Activated T-helper 2 cell treated with anti-CD3 and anti-CD28 coated beads, Interferon-gamma antibody, Interleukin-2, Interleukin-4, amounts not matched to agents 10 μg/mL and 5 μg/mL and 100 μg/mL, durations not matched to agents 14 hours and 24 hours and 36 hours (primary cell): ENCODE measurements around the gene CNOT1. TPM values are rescaled to one million over a fixed set of nuclear protein-coding genes. Genes with fewer than 3 reads are reported as not detected.

ENCODE experiments used
- DNase-seq: peaks from one replicate; pipeline ENCODE4 v3.0.0; 2021; ENCODE audit warnings: low spot score
- H3K27ac Mint-ChIP-seq: one replicate; pipeline ENCODE4 v1.8.0; 2021; ENCODE audit warnings: mixed read lengths
- H3K27me3 Mint-ChIP-seq: one replicate; pipeline ENCODE4 v1.8.0; 2021; ENCODE audit warnings: low read depth, mixed read lengths
- H3K36me3 Mint-ChIP-seq: one replicate; pipeline ENCODE4 v1.8.0; 2021; ENCODE audit warnings: low read depth, mixed read lengths
- H3K4me1 Mint-ChIP-seq: one replicate; pipeline ENCODE4 v1.8.0; 2021; ENCODE audit warnings: low read depth, mixed read lengths
- H3K4me3 Mint-ChIP-seq: one replicate; pipeline ENCODE4 v1.8.0; 2021; ENCODE audit warnings: low read depth, mild to moderate bottlenecking, moderate library complexity, mixed read lengths
- H3K9me3 Mint-ChIP-seq: one replicate; pipeline ENCODE4 v1.8.0; 2021; ENCODE audit warnings: mixed read lengths
- intact Hi-C: fragments of 100-400 bp; cut with micrococcal nuclease; formaldehyde crosslinking; loops from one replicate; pipeline ENCODE4 v1.15.1; 2023
- total RNA-seq: library from RNA; stranded (reverse); gene quantifications from 2 replicates; pipeline ENCODE4 v1.2.3, GENCODE V29; 2022

CNOT1 gene
- total RNA-seq, 1 donor from 2014 or later, result 264 TPM

DNA sequence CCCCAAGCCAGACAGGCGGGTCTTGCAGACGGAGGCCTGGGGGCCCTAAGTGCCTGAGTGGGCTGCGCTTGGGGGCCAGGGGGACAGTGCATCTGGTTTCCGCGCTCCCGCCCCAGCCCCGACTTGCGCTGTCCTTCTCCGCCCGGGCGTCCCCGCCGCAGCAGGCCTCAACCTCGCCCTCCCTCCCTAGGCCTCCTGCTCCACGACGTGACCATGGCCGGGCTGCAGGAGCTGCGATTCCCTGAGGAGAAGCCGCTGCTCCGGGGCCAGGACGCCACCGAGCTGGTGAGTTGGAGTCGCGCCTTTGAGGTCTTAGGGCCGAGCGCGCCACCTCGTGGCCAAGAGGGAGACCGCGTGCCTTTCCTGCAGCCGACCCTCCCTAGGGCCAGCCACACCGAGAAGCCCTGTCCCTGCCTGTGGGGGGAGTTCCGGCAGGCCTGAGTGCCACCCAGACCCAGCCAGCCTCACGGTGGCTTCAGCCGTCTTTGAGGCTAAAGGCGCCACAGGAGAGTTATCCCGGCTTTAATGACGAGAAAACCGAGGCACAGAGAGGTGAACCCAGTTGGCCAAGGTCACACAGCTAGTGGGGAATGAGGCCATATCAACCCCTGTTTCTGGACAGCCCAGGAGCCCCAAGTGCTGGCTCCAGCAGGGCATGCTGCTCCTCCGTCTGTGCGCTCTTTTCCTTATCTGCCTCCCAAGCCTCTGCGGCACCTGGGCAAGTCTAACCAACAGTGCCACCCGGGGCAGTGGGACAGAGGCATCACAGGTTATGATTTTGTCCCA, 141.9 kb downstream of the CNOT1 start:
- no peak overlapping the region for H3K4me3 Mint-ChIP-seq
- no peaks in the 10 kb centered on the region for H3K9me3 Mint-ChIP-seq
- no peak overlapping the region for H3K27ac Mint-ChIP-seq
- H3K27me3 Mint-ChIP-seq, result peaks cover 4% of the 10 kb centered on the region
- DNase-seq, result peak; percentile 50
- intact Hi-C loops, result loop anchor here (1.0 kb wide), 1 partner anchor 151 kb away; no protein-coding TSS in a partner anchor
- H3K4me1 Mint-ChIP-seq, result no peaks in the 10 kb centered on the region
- no peaks in the 10 kb centered on the region for H3K36me3 Mint-ChIP-seq

- H3K4me1 Mint-ChIP-seq, result no peaks in the 10 kb centered on the region
- no peak for DNase-seq
- no peaks in the 10 kb centered on the region for H3K36me3 Mint-ChIP-seq
- H3K27me3 Mint-ChIP-seq, result peaks cover 4% of the 10 kb centered on the region
- H3K27ac Mint-ChIP-seq, result no peak overlapping the region
- H3K9me3 Mint-ChIP-seq, result no peaks in the 10 kb centered on the region
- intact Hi-C loops, result no loop called here
- no peak overlapping the region for H3K4me3 Mint-ChIP-seq
Measured at GRCh38 chr16:58485184-58485887, 144.3 kb downstream of the CNOT1 start.

DNA sequence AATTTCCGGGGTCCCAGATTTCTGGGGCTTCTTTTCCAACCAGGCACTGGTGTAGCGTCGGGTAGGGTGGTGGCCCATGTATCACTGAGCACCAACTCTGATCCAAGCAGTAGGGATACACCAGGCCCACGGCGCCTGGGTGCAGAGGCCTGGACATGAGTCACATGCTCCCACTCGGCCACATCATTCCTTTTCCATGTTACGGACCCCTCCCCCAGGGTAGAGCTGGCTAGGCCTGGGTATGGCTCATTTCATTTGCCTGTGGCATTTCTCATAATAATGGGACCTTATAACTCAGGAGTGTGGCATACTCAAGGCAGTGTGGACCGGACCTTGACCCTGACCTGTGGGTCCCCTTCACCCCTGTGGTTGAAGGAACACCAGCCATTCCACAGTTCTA, 147.7 kb downstream of the CNOT1 start:
- H3K4me1 Mint-ChIP-seq, result no peaks in the 10 kb centered on the region

DNA sequence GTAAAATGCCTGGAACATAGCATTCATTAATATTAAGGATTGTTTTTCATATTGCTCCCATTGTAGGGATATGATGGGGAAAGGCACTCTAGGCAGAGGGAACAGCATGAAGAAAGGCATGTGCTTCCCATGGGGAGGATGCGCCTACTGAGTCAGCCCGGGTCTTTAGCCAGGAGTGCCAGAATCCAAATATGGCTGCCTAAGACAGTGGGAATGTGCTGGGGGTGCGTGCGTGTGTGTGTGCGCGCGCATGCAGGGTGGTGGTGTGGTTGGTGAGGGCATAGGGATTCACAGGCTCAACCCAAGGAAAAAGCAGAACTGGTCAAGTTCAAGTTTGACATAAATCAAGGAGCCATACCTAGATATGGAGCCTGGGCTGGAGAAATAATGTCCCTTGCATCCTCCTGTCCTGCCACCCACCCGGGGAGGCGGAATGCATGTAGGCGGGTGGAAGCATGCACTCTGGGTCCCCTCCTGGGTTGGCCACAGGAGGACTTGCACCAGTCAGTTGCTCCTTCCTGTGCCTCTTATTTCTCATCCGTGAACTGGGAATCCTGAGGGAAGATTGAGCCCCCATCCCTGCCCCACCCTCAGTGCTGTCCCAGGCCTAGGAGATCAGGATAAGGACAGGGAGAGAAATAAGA, 148.3 kb downstream of the CNOT1 start:
- intact Hi-C loops, result no loop called here
- Mint-ChIP-seq H3K4me1 (no peaks in the 10 kb centered on the region), H3K27ac (no peak overlapping the region), H3K36me3 (no peaks in the 10 kb centered on the region), H3K4me3 (no peak overlapping the region), H3K27me3 (peaks cover 9% of the 10 kb centered on the region), H3K9me3 (no peaks in the 10 kb centered on the region)
- no peak for DNase-seq

More for the DNA sequence above, 147.7 kb downstream of the CNOT1 start:
- Mint-ChIP-seq H3K27me3 (peaks cover 8% of the 10 kb centered on the region), H3K9me3 (no peaks in the 10 kb centered on the region), H3K4me3 (no peak overlapping the region), H3K36me3 (no peaks in the 10 kb centered on the region), H3K27ac (no peak overlapping the region)
- DNase-seq, result no peak
- intact Hi-C loops, result no loop called here

DNA sequence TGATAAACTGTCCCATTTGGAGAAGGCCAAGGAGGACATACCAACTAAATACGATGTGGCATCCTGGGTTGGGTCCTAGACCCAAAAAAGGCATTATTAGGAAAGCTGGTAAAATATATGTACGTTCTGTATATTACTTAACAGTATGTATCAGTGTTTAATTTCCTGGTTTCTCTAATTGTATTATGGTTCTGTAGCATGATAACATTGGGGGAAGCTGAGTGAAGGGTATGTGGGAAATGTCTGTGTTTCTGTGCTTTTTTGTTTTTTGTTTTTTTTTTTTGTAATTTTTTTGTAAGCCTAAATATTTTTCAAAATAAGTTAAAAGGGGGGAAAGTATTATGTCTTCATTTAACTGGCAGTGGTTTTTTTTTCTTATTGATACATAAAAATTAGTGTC, 151.2 kb downstream of the CNOT1 start:
- H3K36me3 Mint-ChIP-seq, result no peaks in the 10 kb centered on the region
- intact Hi-C loops, result no loop called here
- no peaks in the 10 kb centered on the region for H3K9me3 Mint-ChIP-seq
- peaks cover 11% of the 10 kb centered on the region for H3K27me3 Mint-ChIP-seq
- no peaks in the 10 kb centered on the region for H3K4me1 Mint-ChIP-seq
- H3K4me3 Mint-ChIP-seq, result no peak overlapping the region
- no peak for DNase-seq
- H3K27ac Mint-ChIP-seq, result no peak overlapping the region

- no peak for DNase-seq
- Mint-ChIP-seq H3K4me1 (no peaks in the 10 kb centered on the region), H3K9me3 (no peaks in the 10 kb centered on the region), H3K27me3 (peaks cover 10% of the 10 kb centered on the region), H3K36me3 (no peaks in the 10 kb centered on the region), H3K4me3 (no peak overlapping the region), H3K27ac (no peak overlapping the region)
- intact Hi-C loops, result no loop called here
Measured at GRCh38 chr16:58476791-58477190, 152.8 kb downstream of the CNOT1 start.

- H3K36me3 Mint-ChIP-seq, result no peaks in the 10 kb centered on the region
- H3K4me1 Mint-ChIP-seq, result no peaks in the 10 kb centered on the region
- intact Hi-C loops, result no loop called here
- H3K27me3 Mint-ChIP-seq, result peaks cover 13% of the 10 kb centered on the region
- H3K9me3 Mint-ChIP-seq, result no peaks in the 10 kb centered on the region
- no peak overlapping the region for H3K27ac Mint-ChIP-seq
- DNase-seq, result no peak
- no peak overlapping the region for H3K4me3 Mint-ChIP-seq
Measured at GRCh38 chr16:58475091-58475619, 154.5 kb downstream of the CNOT1 start.

DNA sequence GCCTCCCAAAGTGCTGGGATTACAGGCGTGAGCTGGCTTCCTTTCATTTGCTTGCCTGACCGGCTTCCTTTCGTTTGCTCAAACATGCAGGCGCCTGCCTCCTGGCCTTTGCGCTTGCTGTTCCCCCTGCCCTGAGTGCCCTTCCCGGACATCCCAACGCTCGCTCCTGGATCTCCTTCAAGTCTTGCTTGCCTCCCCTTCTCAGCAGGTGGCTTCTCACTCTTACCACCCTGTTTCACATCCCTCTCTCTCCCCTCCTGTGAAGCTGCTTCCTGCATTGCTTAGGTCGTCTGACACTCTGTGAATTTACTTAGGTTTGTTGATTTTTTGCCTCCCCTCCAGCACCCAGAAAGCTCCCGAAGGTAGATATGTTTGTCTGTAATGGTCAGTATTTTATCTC, 155.3 kb downstream of the CNOT1 start:
- no peak overlapping the region for H3K27ac Mint-ChIP-seq
- H3K4me3 Mint-ChIP-seq, result no peak overlapping the region
- H3K36me3 Mint-ChIP-seq, result no peaks in the 10 kb centered on the region
- no peaks in the 10 kb centered on the region for H3K4me1 Mint-ChIP-seq
- intact Hi-C loops, result no loop called here
- DNase-seq, result no peak
- peaks cover 13% of the 10 kb centered on the region for H3K27me3 Mint-ChIP-seq
- H3K9me3 Mint-ChIP-seq, result no peaks in the 10 kb centered on the region

DNA sequence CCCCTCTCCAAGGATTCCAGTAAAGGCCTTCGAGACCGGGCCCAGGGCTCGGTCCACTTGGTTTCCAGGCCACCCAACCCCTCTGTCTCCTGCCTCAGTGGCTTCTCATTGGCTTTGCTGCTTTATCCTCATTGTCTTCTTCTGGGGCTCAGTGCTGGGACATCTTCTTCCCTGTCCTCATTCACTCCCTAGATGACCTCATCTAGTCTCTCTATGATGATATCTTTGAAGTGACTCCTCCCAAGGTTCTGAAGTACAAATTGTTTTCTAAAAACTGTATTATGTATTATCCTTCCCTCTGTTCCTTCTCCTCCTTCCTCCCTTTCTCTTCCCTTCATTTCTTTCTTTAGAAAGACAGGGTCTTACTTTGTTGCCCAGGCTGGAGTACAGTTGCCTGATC, 156.8 kb downstream of the CNOT1 start:
- Mint-ChIP-seq H3K27ac (no peak overlapping the region), H3K27me3 (peaks cover 24% of the 10 kb centered on the region), H3K9me3 (no peaks in the 10 kb centered on the region), H3K4me1 (no peaks in the 10 kb centered on the region), H3K4me3 (no peak overlapping the region), H3K36me3 (no peaks in the 10 kb centered on the region)
- no peak for DNase-seq
- intact Hi-C loops, result no loop called here

GRCh38 chr16:58472266-58472665, 157.4 kb downstream of the CNOT1 start:
- no peaks in the 10 kb centered on the region for H3K4me1 Mint-ChIP-seq
- no peaks in the 10 kb centered on the region for H3K9me3 Mint-ChIP-seq
- no peaks in the 10 kb centered on the region for H3K36me3 Mint-ChIP-seq
- H3K27me3 Mint-ChIP-seq, result peaks cover 28% of the 10 kb centered on the region
- H3K27ac Mint-ChIP-seq, result no peak overlapping the region
- intact Hi-C loops, result no loop called here
- H3K4me3 Mint-ChIP-seq, result no peak overlapping the region
- DNase-seq, result no peak

GRCh38 chr16:58471209-58471975, 158.2 kb downstream of the CNOT1 start:
- peaks cover 30% of the 10 kb centered on the region for H3K27me3 Mint-ChIP-seq
- no peaks in the 10 kb centered on the region for H3K36me3 Mint-ChIP-seq
- no peak for DNase-seq
- intact Hi-C loops, result no loop called here
- H3K4me3 Mint-ChIP-seq, result no peak overlapping the region
- no peak overlapping the region for H3K27ac Mint-ChIP-seq
- no peaks in the 10 kb centered on the region for H3K9me3 Mint-ChIP-seq
- H3K4me1 Mint-ChIP-seq, result no peaks in the 10 kb centered on the region
